HepG2 (cell line): ENCODE results near the gene ST3GAL2. TPM values are rescaled to one million over a fixed set of nuclear protein-coding genes. Genes with fewer than 3 reads are reported as not detected.

ENCODE experiments used
- ATM ChIP-seq: fragments of 450-650 bp; IDR thresholded peaks from 2 replicates; pipeline ENCODE4 v1.7.1; 2017; ENCODE audit warnings: mild to moderate bottlenecking, borderline replicate concordance
- BHLHE40 ChIP-seq: IDR thresholded peaks from 2 replicates; pipeline ENCODE4 v1.6.1; 2011; ENCODE audit warnings: low read length, improper control_type of control experiment
- FOXJ3 ChIP-seq: sonication (generic); formaldehyde crosslinking; IDR thresholded peaks from 2 replicates; pipeline ENCODE4 v1.4.0; 2020; ENCODE audit warnings: missing genetic modification reagents, mild to moderate bottlenecking, borderline replicate concordance
- GMEB2 ChIP-seq: IDR thresholded peaks from 2 replicates; pipeline ENCODE4 v1.6.1; 2016; ENCODE audit warnings: missing biosample characterization, missing genetic modification reagents, low read depth
- JUND ChIP-seq: sonication (generic); formaldehyde crosslinking; IDR thresholded peaks from 2 replicates; pipeline ENCODE4 v1.8.0; 2022; ENCODE audit warnings: mild to moderate bottlenecking, missing genetic modification reagents
- MBD4 ChIP-seq: IDR thresholded peaks from 2 replicates; pipeline ENCODE4 v1.6.1; 2012; ENCODE audit warnings: low read length, inconsistent platforms, borderline replicate concordance
- SRSF1 ChIP-seq: fragments of 200-400 bp; formaldehyde crosslinking; optimal IDR thresholded peaks from 2 replicates; pipeline ENCODE3; 2017; ENCODE audit warnings: mild to moderate bottlenecking, low read depth, low read length, moderate library complexity
- TOE1 ChIP-seq: sonication (generic); formaldehyde crosslinking; IDR thresholded peaks from 2 replicates; pipeline ENCODE4 v1.4.0; 2020; ENCODE audit warnings: mild to moderate bottlenecking, missing genetic modification reagents
- TOPORS ChIP-seq: sonication (generic); formaldehyde crosslinking; IDR thresholded peaks from 2 replicates; pipeline ENCODE4 v1.8.0; 2023; ENCODE audit warnings: mild to moderate bottlenecking, missing genetic modification reagents
- ZNF468 ChIP-seq: sonication (generic); formaldehyde crosslinking; IDR thresholded peaks from 2 replicates; pipeline ENCODE4 v1.8.0; 2022; ENCODE audit warnings: mild to moderate bottlenecking, moderate library complexity, missing genetic modification reagents
- ZNF572 ChIP-seq: sonication (generic); formaldehyde crosslinking; IDR thresholded peaks from 2 replicates; pipeline ENCODE4 v1.5.1; 2020; ENCODE audit warnings: mild to moderate bottlenecking, missing genetic modification reagents
- ZNF646 ChIP-seq: sonication (generic); formaldehyde crosslinking; IDR thresholded peaks from 2 replicates; pipeline ENCODE4 v1.9.0; 2021; ENCODE audit warnings: mild to moderate bottlenecking, missing genetic modification reagents
- ZNF746 ChIP-seq: sonication (generic); formaldehyde crosslinking; IDR thresholded peaks from 2 replicates; pipeline ENCODE4 v1.8.0; 2022; ENCODE audit warnings: mild to moderate bottlenecking, missing genetic modification reagents
- polyA plus RNA-seq, 8 experiments: library from polyadenylated mRNA; depleted of rRNA in 3 of 8; stranded (reverse) in 7 of 8; unstranded in 1 of 8; fragments of >200 nt; fragmentation: Illumina TruSeq in 4 of 8; extraction: Trizol in 4 of 8; gene quantifications; 2 replicates each; pipeline versions ENCODE4 v1.2.1 to v1.2.3, GENCODE V29; 2011 to 2016; ENCODE audit warnings: low read depth in 4 of 8, missing spikeins in 1 of 8, mixed read lengths in 1 of 8; ENCODE audit not compliant: insufficient read depth in 1 of 8
- total RNA-seq, 5 experiments: library from RNA; depleted of rRNA; stranded (reverse); fragments of >200 nt; fragmentation: Illumina TruSeq; extraction: Trizol; gene quantifications; 2 replicates each; pipeline ENCODE4 v1.2.3, GENCODE V29; 2016; ENCODE audit warnings: low read depth in 1 of 5
- TF ChIP-seq, protein P1 (sequence below): sonication (generic); formaldehyde crosslinking; IDR thresholded peaks from 2 replicates; pipeline ENCODE4 v1.4.0; 2020; ENCODE audit warnings: missing genetic modification reagents, mild to moderate bottlenecking, borderline replicate concordance
- TF ChIP-seq, protein P2 (sequence below): IDR thresholded peaks from 2 replicates; pipeline ENCODE4 v1.6.1; 2012; ENCODE audit warnings: low read length, improper control_type of control experiment

ST3GAL2 gene
- total and polyA plus RNA-seq, 2 of the 13 experiments (the other 11 are each of a cell fraction or from before 2014, with no cell fraction given), result 16.3 to 24.9 TPM

- peak; percentile 86; the same call in 1 of the 2 replicates for TF ChIP-seq TOPORS
- TF ChIP-seq TOE1 (CRISPR knock-in tag), result 0 out of 2 replicates have a peak, but pooled peaks have one; percentile 74
- no peak; the same call in 1 of the 2 replicates for TF ChIP-seq ZNF468 (CRISPR knock-in tag)
- peak; percentile 47 for TF ChIP-seq FOXJ3 (CRISPR knock-in tag)
- peak; percentile 68; the same call in 1 of the 2 replicates for TF ChIP-seq ZNF746 (CRISPR knock-in tag)
- TF ChIP-seq, protein P1, sequence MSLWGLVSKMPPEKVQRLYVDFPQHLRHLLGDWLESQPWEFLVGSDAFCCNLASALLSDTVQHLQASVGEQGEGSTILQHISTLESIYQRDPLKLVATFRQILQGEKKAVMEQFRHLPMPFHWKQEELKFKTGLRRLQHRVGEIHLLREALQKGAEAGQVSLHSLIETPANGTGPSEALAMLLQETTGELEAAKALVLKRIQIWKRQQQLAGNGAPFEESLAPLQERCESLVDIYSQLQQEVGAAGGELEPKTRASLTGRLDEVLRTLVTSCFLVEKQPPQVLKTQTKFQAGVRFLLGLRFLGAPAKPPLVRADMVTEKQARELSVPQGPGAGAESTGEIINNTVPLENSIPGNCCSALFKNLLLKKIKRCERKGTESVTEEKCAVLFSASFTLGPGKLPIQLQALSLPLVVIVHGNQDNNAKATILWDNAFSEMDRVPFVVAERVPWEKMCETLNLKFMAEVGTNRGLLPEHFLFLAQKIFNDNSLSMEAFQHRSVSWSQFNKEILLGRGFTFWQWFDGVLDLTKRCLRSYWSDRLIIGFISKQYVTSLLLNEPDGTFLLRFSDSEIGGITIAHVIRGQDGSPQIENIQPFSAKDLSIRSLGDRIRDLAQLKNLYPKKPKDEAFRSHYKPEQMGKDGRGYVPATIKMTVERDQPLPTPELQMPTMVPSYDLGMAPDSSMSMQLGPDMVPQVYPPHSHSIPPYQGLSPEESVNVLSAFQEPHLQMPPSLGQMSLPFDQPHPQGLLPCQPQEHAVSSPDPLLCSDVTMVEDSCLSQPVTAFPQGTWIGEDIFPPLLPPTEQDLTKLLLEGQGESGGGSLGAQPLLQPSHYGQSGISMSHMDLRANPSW (CRISPR knock-in tag), result no peak
- TF ChIP-seq GMEB2 (CRISPR knock-in tag), result no peak
- TF ChIP-seq BHLHE40, result peak; percentile 61; the same call in 1 of the 2 replicates
- TF ChIP-seq, protein P2, sequence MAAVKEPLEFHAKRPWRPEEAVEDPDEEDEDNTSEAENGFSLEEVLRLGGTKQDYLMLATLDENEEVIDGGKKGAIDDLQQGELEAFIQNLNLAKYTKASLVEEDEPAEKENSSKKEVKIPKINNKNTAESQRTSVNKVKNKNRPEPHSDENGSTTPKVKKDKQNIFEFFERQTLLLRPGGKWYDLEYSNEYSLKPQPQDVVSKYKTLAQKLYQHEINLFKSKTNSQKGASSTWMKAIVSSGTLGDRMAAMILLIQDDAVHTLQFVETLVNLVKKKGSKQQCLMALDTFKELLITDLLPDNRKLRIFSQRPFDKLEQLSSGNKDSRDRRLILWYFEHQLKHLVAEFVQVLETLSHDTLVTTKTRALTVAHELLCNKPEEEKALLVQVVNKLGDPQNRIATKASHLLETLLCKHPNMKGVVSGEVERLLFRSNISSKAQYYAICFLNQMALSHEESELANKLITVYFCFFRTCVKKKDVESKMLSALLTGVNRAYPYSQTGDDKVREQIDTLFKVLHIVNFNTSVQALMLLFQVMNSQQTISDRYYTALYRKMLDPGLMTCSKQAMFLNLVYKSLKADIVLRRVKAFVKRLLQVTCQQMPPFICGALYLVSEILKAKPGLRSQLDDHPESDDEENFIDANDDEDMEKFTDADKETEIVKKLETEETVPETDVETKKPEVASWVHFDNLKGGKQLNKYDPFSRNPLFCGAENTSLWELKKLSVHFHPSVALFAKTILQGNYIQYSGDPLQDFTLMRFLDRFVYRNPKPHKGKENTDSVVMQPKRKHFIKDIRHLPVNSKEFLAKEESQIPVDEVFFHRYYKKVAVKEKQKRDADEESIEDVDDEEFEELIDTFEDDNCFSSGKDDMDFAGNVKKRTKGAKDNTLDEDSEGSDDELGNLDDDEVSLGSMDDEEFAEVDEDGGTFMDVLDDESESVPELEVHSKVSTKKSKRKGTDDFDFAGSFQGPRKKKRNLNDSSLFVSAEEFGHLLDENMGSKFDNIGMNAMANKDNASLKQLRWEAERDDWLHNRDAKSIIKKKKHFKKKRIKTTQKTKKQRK, result peak; percentile 14; the same call in 1 of the 2 replicates
- no peak for TF ChIP-seq MBD4
- TF ChIP-seq ATM, result no peak
- peak; percentile 54; the same call in 1 of the 2 replicates for TF ChIP-seq ZNF572 (CRISPR knock-in tag)
- TF ChIP-seq JUND, result peak; percentile 62; the same call in 1 of the 2 replicates
- peak; percentile 94 for TF ChIP-seq SRSF1
- no peak for TF ChIP-seq ZNF646 (CRISPR knock-in tag)
These were observed 57.8 kb downstream of the ST3GAL2 start (continued) for GRCh38 chr16:70380919-70381603.
